ENCODE data around the gene XPR1.
"Not testable (repeated sequence)": the region's sequence is repeated elsewhere in the genome, so short reads cannot be mapped to it uniquely, and the experiment has no call there.

The XPR1 gene

GRCh38 chr1:180722586-180722985 is 90.8 kb downstream of the XPR1 start:
- Histone ChIP-seq H3K4me3 (ENCODE audit: low read length) (no peak overlapping the region), H4K20me1 (ENCODE audit: control insufficient read depth, insufficient read depth, low read depth, low read length) (no peaks in the 10 kb centered on the region), H3K36me3 (ENCODE audit: control insufficient read depth, low read length) (no peaks in the 10 kb centered on the region), H3K4me2 (ENCODE audit: low read length) (no peak overlapping the region), H3K9me2 (replicated peaks; ENCODE audit: control insufficient read depth, low read length) (no peaks in the 10 kb centered on the region), H3K27me3 (ENCODE audit: control insufficient read depth, low read length) (no peaks in the 10 kb centered on the region), H3K79me2 (ENCODE audit: control insufficient read depth, low read length) (no peaks in the 10 kb centered on the region), H3K9me3 (ENCODE audit: control insufficient read depth, insufficient read depth, low read length) (no peaks in the 10 kb centered on the region), H3K27ac (ENCODE audit: low read depth, low read length) (no peak overlapping the region), H3F3A (ENCODE audit: control insufficient read depth, insufficient read depth) (no peaks in the 10 kb centered on the region), H3K4me1 (ENCODE audit: control insufficient read depth, low read length) (no peaks in the 10 kb centered on the region)
- TF ChIP-seq, protein P1, sequence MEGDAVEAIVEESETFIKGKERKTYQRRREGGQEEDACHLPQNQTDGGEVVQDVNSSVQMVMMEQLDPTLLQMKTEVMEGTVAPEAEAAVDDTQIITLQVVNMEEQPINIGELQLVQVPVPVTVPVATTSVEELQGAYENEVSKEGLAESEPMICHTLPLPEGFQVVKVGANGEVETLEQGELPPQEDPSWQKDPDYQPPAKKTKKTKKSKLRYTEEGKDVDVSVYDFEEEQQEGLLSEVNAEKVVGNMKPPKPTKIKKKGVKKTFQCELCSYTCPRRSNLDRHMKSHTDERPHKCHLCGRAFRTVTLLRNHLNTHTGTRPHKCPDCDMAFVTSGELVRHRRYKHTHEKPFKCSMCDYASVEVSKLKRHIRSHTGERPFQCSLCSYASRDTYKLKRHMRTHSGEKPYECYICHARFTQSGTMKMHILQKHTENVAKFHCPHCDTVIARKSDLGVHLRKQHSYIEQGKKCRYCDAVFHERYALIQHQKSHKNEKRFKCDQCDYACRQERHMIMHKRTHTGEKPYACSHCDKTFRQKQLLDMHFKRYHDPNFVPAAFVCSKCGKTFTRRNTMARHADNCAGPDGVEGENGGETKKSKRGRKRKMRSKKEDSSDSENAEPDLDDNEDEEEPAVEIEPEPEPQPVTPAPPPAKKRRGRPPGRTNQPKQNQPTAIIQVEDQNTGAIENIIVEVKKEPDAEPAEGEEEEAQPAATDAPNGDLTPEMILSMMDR (IDR thresholded peaks at IDR 0.05; ENCODE audit: low read depth, low read length, poor library complexity, severe bottlenecking) = no peak
- no peak for TF ChIP-seq EZH2phosphoT487 (IDR thresholded peaks at IDR 0.05; ENCODE audit: borderline replicate concordance, low read length)

- H3K27me3 ChIP-seq (ENCODE audit: control insufficient read depth, low read length) = no peaks in the 10 kb centered on the region
- no peaks in the 10 kb centered on the region for H4K20me1 ChIP-seq (ENCODE audit: control insufficient read depth, insufficient read depth, low read depth, low read length)
- no peak overlapping the region for H3K27ac ChIP-seq (ENCODE audit: low read depth, low read length)
- H3K9me2 ChIP-seq (replicated peaks; ENCODE audit: control insufficient read depth, low read length) = no peaks in the 10 kb centered on the region
- no peaks in the 10 kb centered on the region for H3K36me3 ChIP-seq (ENCODE audit: control insufficient read depth, low read length)
- no peaks in the 10 kb centered on the region for H3K4me1 ChIP-seq (ENCODE audit: control insufficient read depth, low read length)
- TF ChIP-seq, protein P1 (IDR thresholded peaks at IDR 0.05; ENCODE audit: low read depth, low read length, poor library complexity, severe bottlenecking) = no peak
- no peak for TF ChIP-seq EZH2phosphoT487 (IDR thresholded peaks at IDR 0.05; ENCODE audit: borderline replicate concordance, low read length)
- H3K79me2 ChIP-seq (ENCODE audit: control insufficient read depth, low read length) = no peaks in the 10 kb centered on the region
- H3K4me2 ChIP-seq (ENCODE audit: low read length) = no peak overlapping the region
- no peak overlapping the region for H3K4me3 ChIP-seq (ENCODE audit: low read length)
- H3K9me3 ChIP-seq (ENCODE audit: control insufficient read depth, insufficient read depth, low read length) = no peaks in the 10 kb centered on the region
- H3F3A ChIP-seq (ENCODE audit: control insufficient read depth, insufficient read depth) = no peaks in the 10 kb centered on the region
Observed at GRCh38 chr1:180724055-180724454, 92.2 kb downstream of the XPR1 start.

DNA sequence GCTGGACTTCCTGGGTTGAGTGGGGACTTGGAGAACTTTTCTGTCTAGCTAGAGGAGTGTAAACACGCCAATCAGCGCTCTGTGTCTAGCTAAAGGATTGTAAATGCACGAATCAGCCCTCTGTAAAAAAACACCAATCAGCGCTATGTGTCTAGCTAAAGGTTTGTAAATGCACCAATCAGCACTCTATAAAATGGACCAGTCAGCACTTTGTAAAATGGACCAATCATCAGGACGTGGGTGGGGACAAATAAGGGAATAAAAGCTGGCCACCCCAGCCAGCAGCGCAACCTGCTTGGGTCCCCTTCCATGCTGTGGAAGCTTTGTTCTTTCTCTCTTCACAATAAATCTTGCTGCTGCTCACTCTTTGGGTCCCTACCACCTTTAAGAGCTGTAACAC is 94.2 kb downstream of the XPR1 start:
- not testable (repeated sequence) for H3K36me3 ChIP-seq (ENCODE audit: control insufficient read depth, low read length); H3K9me3 ChIP-seq (ENCODE audit: control insufficient read depth, insufficient read depth, low read length); H3K79me2 ChIP-seq (ENCODE audit: control insufficient read depth, low read length); H3K27me3 ChIP-seq (ENCODE audit: control insufficient read depth, low read length); H3F3A ChIP-seq (ENCODE audit: control insufficient read depth, insufficient read depth); H3K9me2 ChIP-seq (replicated peaks; ENCODE audit: control insufficient read depth, low read length); H3K4me3 ChIP-seq (ENCODE audit: low read length); H3K27ac ChIP-seq (ENCODE audit: low read depth, low read length); H3K4me2 ChIP-seq (ENCODE audit: low read length); H4K20me1 ChIP-seq (ENCODE audit: control insufficient read depth, insufficient read depth, low read depth, low read length); H3K4me1 ChIP-seq (ENCODE audit: control insufficient read depth, low read length)

DNA sequence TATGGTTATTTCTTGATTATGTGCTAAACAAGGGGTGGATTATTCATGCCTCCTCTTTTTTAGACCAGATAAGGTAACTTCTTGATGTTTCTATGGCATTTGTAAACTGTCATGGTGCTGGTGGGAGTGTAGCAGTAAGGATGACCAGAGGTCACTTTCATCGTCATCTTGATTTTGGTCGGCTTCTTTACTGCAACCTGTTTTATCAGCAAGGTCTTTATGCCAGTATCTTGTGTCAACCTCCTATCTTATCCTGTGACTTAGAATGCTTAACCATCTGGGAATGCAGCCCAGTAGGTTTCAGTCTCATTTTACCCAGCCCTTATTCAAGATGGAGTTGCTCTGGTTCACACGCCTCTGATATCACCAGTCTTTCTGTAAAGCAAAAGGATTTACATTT is 95.9 kb downstream of the XPR1 start:
- H3K9me3 ChIP-seq (ENCODE audit: control insufficient read depth, insufficient read depth, low read length) = peaks cover 10% of the 10 kb centered on the region; the same call in 1 of the 2 replicates
- H3K9me2 ChIP-seq (replicated peaks; ENCODE audit: control insufficient read depth, low read length) = not testable (repeated sequence)

More for the DNA sequence above, 95.9 kb downstream of the XPR1 start:
- H3K36me3 ChIP-seq (ENCODE audit: control insufficient read depth, low read length); H3K27ac ChIP-seq (ENCODE audit: low read depth, low read length); H3K79me2 ChIP-seq (ENCODE audit: control insufficient read depth, low read length); H3K4me2 ChIP-seq (ENCODE audit: low read length); H3K4me1 ChIP-seq (ENCODE audit: control insufficient read depth, low read length); H4K20me1 ChIP-seq (ENCODE audit: control insufficient read depth, insufficient read depth, low read depth, low read length); H3K4me3 ChIP-seq (ENCODE audit: low read length); H3K27me3 ChIP-seq (ENCODE audit: control insufficient read depth, low read length); H3F3A ChIP-seq (ENCODE audit: control insufficient read depth, insufficient read depth): not testable (repeated sequence)

Measured in DOHH2 (cell line).